ENCODE results near the gene IFNG-AS1. TPM values are rescaled to one million over a fixed set of nuclear protein-coding genes. Genes with fewer than 3 reads are reported as not detected.

Gene IFNG-AS1
- total RNA-seq, 1 donor from 2014 or later, result not detected

GRCh38 chr12:68031881-68032739 lies 42.9 kb downstream of the IFNG-AS1 start:
- no peak for DNase-seq (ENCODE audit: extremely low spot score, unreplicated experiment)
- no peak overlapping the region for H3K4me3 Mint-ChIP-seq
- no peaks in the 10 kb centered on the region for H3K4me1 Mint-ChIP-seq (ENCODE audit: unreplicated experiment)
- H3K36me3 Mint-ChIP-seq, result no peaks in the 10 kb centered on the region
- no peaks in the 10 kb centered on the region for H3K9me3 Mint-ChIP-seq
- no peak overlapping the region for H3K27ac Mint-ChIP-seq
- TF ChIP-seq, protein P1, sequence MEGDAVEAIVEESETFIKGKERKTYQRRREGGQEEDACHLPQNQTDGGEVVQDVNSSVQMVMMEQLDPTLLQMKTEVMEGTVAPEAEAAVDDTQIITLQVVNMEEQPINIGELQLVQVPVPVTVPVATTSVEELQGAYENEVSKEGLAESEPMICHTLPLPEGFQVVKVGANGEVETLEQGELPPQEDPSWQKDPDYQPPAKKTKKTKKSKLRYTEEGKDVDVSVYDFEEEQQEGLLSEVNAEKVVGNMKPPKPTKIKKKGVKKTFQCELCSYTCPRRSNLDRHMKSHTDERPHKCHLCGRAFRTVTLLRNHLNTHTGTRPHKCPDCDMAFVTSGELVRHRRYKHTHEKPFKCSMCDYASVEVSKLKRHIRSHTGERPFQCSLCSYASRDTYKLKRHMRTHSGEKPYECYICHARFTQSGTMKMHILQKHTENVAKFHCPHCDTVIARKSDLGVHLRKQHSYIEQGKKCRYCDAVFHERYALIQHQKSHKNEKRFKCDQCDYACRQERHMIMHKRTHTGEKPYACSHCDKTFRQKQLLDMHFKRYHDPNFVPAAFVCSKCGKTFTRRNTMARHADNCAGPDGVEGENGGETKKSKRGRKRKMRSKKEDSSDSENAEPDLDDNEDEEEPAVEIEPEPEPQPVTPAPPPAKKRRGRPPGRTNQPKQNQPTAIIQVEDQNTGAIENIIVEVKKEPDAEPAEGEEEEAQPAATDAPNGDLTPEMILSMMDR (conservative IDR thresholded peaks at IDR 0.05), result no peak
- H3K27me3 Mint-ChIP-seq, result no peaks in the 10 kb centered on the region

- Mint-ChIP-seq H3K36me3 (no peaks in the 10 kb centered on the region), H3K9me3 (no peaks in the 10 kb centered on the region), H3K27me3 (no peaks in the 10 kb centered on the region), H3K4me3 (no peak overlapping the region), H3K4me1 (ENCODE audit: unreplicated experiment) (no peaks in the 10 kb centered on the region), H3K27ac (no peak overlapping the region)
- TF ChIP-seq, protein P1 (conservative IDR thresholded peaks at IDR 0.05), result no peak
- DNase-seq (ENCODE audit: extremely low spot score, unreplicated experiment), result no peak
Measured at GRCh38 chr12:68034567-68034966, 45.3 kb downstream of the IFNG-AS1 start.

DNA sequence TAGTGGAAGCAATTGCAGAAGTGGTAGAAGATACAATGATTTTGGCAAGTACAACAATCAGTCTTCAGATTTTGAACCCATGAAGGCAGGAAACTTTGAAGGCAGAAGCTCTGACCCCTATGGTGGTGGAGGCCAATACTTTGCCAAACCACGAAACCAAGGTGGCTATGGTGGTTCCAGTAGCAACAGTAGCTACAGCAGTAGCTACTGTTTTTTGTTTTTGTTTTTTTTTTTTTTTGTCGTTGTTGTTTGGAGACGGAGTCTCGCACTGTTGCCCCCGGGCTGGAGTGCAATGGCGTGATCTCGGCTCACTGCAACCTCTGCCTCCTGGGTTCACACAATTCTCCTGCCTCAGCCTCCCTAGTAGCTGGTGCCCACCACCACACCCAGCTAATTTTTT lies 47.4 kb downstream of the IFNG-AS1 start:
- no peak overlapping the region for H3K4me3 Mint-ChIP-seq
- no peaks in the 10 kb centered on the region for H3K27me3 Mint-ChIP-seq
- TF ChIP-seq, protein P1 (conservative IDR thresholded peaks at IDR 0.05), result no peak
- no peaks in the 10 kb centered on the region for H3K9me3 Mint-ChIP-seq
- no peak for DNase-seq (ENCODE audit: extremely low spot score, unreplicated experiment)
- no peak overlapping the region for H3K27ac Mint-ChIP-seq
- no peaks in the 10 kb centered on the region for H3K36me3 Mint-ChIP-seq
- peaks cover 5% of the 10 kb centered on the region for H3K4me1 Mint-ChIP-seq (ENCODE audit: unreplicated experiment)

GRCh38 chr12:68037616-68038255 lies 48.5 kb downstream of the IFNG-AS1 start:
- Mint-ChIP-seq H3K9me3 (no peaks in the 10 kb centered on the region), H3K27me3 (no peaks in the 10 kb centered on the region), H3K4me3 (no peak overlapping the region), H3K4me1 (ENCODE audit: unreplicated experiment) (peaks cover 9% of the 10 kb centered on the region), H3K27ac (no peak overlapping the region), H3K36me3 (no peaks in the 10 kb centered on the region)
- TF ChIP-seq, protein P1 (conservative IDR thresholded peaks at IDR 0.05), result no peak
- no peak for DNase-seq (ENCODE audit: extremely low spot score, unreplicated experiment)

GRCh38 chr12:68038650-68039049 lies 49.4 kb downstream of the IFNG-AS1 start:
- H3K36me3 Mint-ChIP-seq, result no peaks in the 10 kb centered on the region
- no peaks in the 10 kb centered on the region for H3K9me3 Mint-ChIP-seq
- no peaks in the 10 kb centered on the region for H3K27me3 Mint-ChIP-seq
- H3K27ac Mint-ChIP-seq, result no peak overlapping the region
- no peak for DNase-seq (ENCODE audit: extremely low spot score, unreplicated experiment)
- TF ChIP-seq, protein P1 (conservative IDR thresholded peaks at IDR 0.05), result no peak
- H3K4me1 Mint-ChIP-seq (ENCODE audit: unreplicated experiment), result peaks cover 9% of the 10 kb centered on the region
- no peak overlapping the region for H3K4me3 Mint-ChIP-seq
